ENCODE results near the gene NHS. TPM values are rescaled to one million over a fixed set of nuclear protein-coding genes. Genes with fewer than 3 reads are reported as not detected.

The NHS gene
- total RNA-seq, 1 experiment from 2014 or later: 2.2 TPM

- intact Hi-C loops (cut with micrococcal nuclease; ENCODE audit: unreplicated experiment): no loop called here
- Mint-ChIP-seq H3K4me1 (ENCODE audit: low read depth, unreplicated experiment) (no peaks in the 10 kb centered on the region), H3K9me3 (ENCODE audit: unreplicated experiment) (no peaks in the 10 kb centered on the region)
These were observed 230.7 kb downstream of the NHS start for GRCh38 chrX:17605676-17606075.

GRCh38 chrX:17606231-17606630 lies 231.2 kb downstream of the NHS start:
- Histone ChIP-seq H3K4me3 (ENCODE audit: low read depth, low read length) (no peak overlapping the region), H3K36me3 (ENCODE audit: control insufficient read depth, insufficient read depth, low read length) (no peaks in the 10 kb centered on the region), H3K9me3 (no peaks in the 10 kb centered on the region), H3K27me3 (replicated peaks; ENCODE audit: control insufficient read depth, insufficient read depth, low read length) (no peaks in the 10 kb centered on the region), H3K4me1 (no peaks in the 10 kb centered on the region)
- CTCF ChIA-PET: no interaction called here
- no TSS peak for BruUV-seq (replicated peaks)
- POLR2A ChIA-PET: no interaction called here
- no peak overlapping the region for H3K27ac Mint-ChIP-seq (ENCODE audit: unreplicated experiment)
- no peaks in the 10 kb centered on the region for H3K36me3 Mint-ChIP-seq (ENCODE audit: insufficient read depth, unreplicated experiment)
- TF ChIP-seq CTCF (IDR thresholded peaks at IDR 0.05; ENCODE audit: insufficient read depth in 1 of 2, low read depth in 1 of 2, low read length in 1 of 2, severe bottlenecking in 1 of 2, unreplicated experiment in 1 of 2): no peak
- H3K4me3 Mint-ChIP-seq (ENCODE audit: unreplicated experiment): no peak overlapping the region
- no peaks in the 10 kb centered on the region for H3K4me1 Mint-ChIP-seq (ENCODE audit: low read depth, unreplicated experiment)
- intact Hi-C loops (cut with micrococcal nuclease; ENCODE audit: unreplicated experiment): no loop called here
- DNase-seq: no peak
- no peaks in the 10 kb centered on the region for H3K9me3 Mint-ChIP-seq (ENCODE audit: unreplicated experiment)
- peaks cover under 1% of the 10 kb centered on the region for H3K27me3 Mint-ChIP-seq (ENCODE audit: insufficient read depth, unreplicated experiment)

More at GRCh38 chrX:17605676-17606075, 230.7 kb downstream of the NHS start:
- Mint-ChIP-seq H3K27me3 (ENCODE audit: insufficient read depth, unreplicated experiment) (peaks cover 3% of the 10 kb centered on the region), H3K27ac (ENCODE audit: unreplicated experiment) (no peak overlapping the region), H3K4me3 (ENCODE audit: unreplicated experiment) (no peak overlapping the region), H3K36me3 (ENCODE audit: insufficient read depth, unreplicated experiment) (no peaks in the 10 kb centered on the region)
- no peak for DNase-seq
- H3K4me1 ChIP-seq: no peaks in the 10 kb centered on the region
- no peaks in the 10 kb centered on the region for H3K9me3 ChIP-seq
- CTCF ChIA-PET: no interaction called here
- H3K4me3 ChIP-seq (ENCODE audit: low read depth, low read length): no peak overlapping the region
- no peaks in the 10 kb centered on the region for H3K27me3 ChIP-seq (replicated peaks; ENCODE audit: control insufficient read depth, insufficient read depth, low read length)
- POLR2A ChIA-PET: no interaction called here
- H3K36me3 ChIP-seq (ENCODE audit: control insufficient read depth, insufficient read depth, low read length): no peaks in the 10 kb centered on the region
- no peak for TF ChIP-seq CTCF (IDR thresholded peaks at IDR 0.05; ENCODE audit: insufficient read depth in 1 of 2, low read depth in 1 of 2, low read length in 1 of 2, severe bottlenecking in 1 of 2, unreplicated experiment in 1 of 2)
- BruUV-seq (replicated peaks): no TSS peak

GRCh38 chrX:17608888-17609287 lies 233.9 kb downstream of the NHS start:
- TF ChIP-seq CTCF (IDR thresholded peaks at IDR 0.05; ENCODE audit: insufficient read depth in 1 of 2, low read depth in 1 of 2, low read length in 1 of 2, severe bottlenecking in 1 of 2, unreplicated experiment in 1 of 2): no peak
- intact Hi-C loops (cut with micrococcal nuclease; ENCODE audit: unreplicated experiment): no loop called here
- Histone ChIP-seq H3K4me1 (no peaks in the 10 kb centered on the region; the same call in 1 of the 2 replicates), H3K27me3 (replicated peaks; ENCODE audit: control insufficient read depth, insufficient read depth, low read length) (no peaks in the 10 kb centered on the region), H3K9me3 (no peaks in the 10 kb centered on the region), H3K4me3 (ENCODE audit: low read depth, low read length) (no peak overlapping the region), H3K36me3 (ENCODE audit: control insufficient read depth, insufficient read depth, low read length) (no peaks in the 10 kb centered on the region)
- BruUV-seq (replicated peaks): no TSS peak
- no peak overlapping the region for H3K27ac Mint-ChIP-seq (ENCODE audit: unreplicated experiment)
- peaks cover 4% of the 10 kb centered on the region for H3K4me1 Mint-ChIP-seq (ENCODE audit: low read depth, unreplicated experiment)
- no peaks in the 10 kb centered on the region for H3K36me3 Mint-ChIP-seq (ENCODE audit: insufficient read depth, unreplicated experiment)
- no peaks in the 10 kb centered on the region for H3K27me3 Mint-ChIP-seq (ENCODE audit: insufficient read depth, unreplicated experiment)
- POLR2A ChIA-PET: no interaction called here
- CTCF ChIA-PET: no interaction called here
- no peaks in the 10 kb centered on the region for H3K9me3 Mint-ChIP-seq (ENCODE audit: unreplicated experiment)
- no peak overlapping the region for H3K4me3 Mint-ChIP-seq (ENCODE audit: unreplicated experiment)
- no peak for DNase-seq

Data from Caco-2 (cell line).